Measurements from ENCODE around the gene CPB2. TPM values are rescaled to one million over a fixed set of nuclear protein-coding genes. Genes with fewer than 3 reads are reported as not detected.
A peak's percentile ranks its signal among the peaks of the same experiment; 100 is the strongest.

CPB2 gene
- total and polyA plus RNA-seq, 4 donors, result not detected

- Histone ChIP-seq H3K9me3 (ENCODE audit: control insufficient read depth, low read length) (no peaks in the 10 kb centered on the region), H3K4me3 (ENCODE audit: low read length in 2 of 2) (no peak overlapping the region), H3K36me3 (ENCODE audit: control insufficient read depth in 1 of 2, insufficient read depth in 2 of 2, low read length in 1 of 2) (no peaks in the 10 kb centered on the region), H3K27me3 (ENCODE audit: control insufficient read depth in 1 of 2, insufficient read depth in 2 of 2, low read length in 1 of 2) (no peaks in the 10 kb centered on the region), H3K27ac (ENCODE audit: low read depth in 1 of 2, low read length in 2 of 2) (no peak overlapping the region), H3K4me1 (ENCODE audit: control insufficient read depth in 1 of 2, insufficient read depth in 2 of 2, low read length in 2 of 2) (no peaks in the 10 kb centered on the region)
- ATAC-seq (ENCODE audit: low FRiP score) (no peak), DNase-seq (no peak)
- 66 to 74% methylated on average over 3 of the region's 3 CpGs for WGBS, 2 donors
- intact Hi-C loops (cut with DNase I), result no loop called here
These were observed 25.3 kb upstream of the CPB2 start for GRCh38 chr13:46129955-46130618.

- ATAC-seq (ENCODE audit: low FRiP score), result no peak
- H3K36me3 ChIP-seq (ENCODE audit: control insufficient read depth in 1 of 2, insufficient read depth in 2 of 2, low read length in 1 of 2), result no peaks in the 10 kb centered on the region
- intact Hi-C loops (cut with DNase I), result no loop called here
- no peak overlapping the region for H3K27ac ChIP-seq (ENCODE audit: low read depth in 1 of 2, low read length in 2 of 2)
- no peaks in the 10 kb centered on the region for H3K27me3 ChIP-seq (ENCODE audit: control insufficient read depth in 1 of 2, insufficient read depth in 2 of 2, low read length in 1 of 2)
- H3K4me1 ChIP-seq (ENCODE audit: control insufficient read depth in 1 of 2, insufficient read depth in 2 of 2, low read length in 2 of 2), result no peaks in the 10 kb centered on the region
- DNase-seq, result no peak
- no peak overlapping the region for H3K4me3 ChIP-seq (ENCODE audit: low read length in 2 of 2)
- no peaks in the 10 kb centered on the region for H3K9me3 ChIP-seq (ENCODE audit: control insufficient read depth, low read length)
- WGBS, 2 donors, result 86 to 91% methylated on average over 2 of the region's 2 CpGs
These were observed 24.3 kb upstream of the CPB2 start for GRCh38 chr13:46129124-46129523.

- Histone ChIP-seq H3K27me3 (ENCODE audit: control insufficient read depth in 1 of 2, insufficient read depth in 2 of 2, low read length in 1 of 2) (no peaks in the 10 kb centered on the region), H3K9me3 (ENCODE audit: control insufficient read depth, low read length) (no peaks in the 10 kb centered on the region), H3K27ac (ENCODE audit: low read depth in 1 of 2, low read length in 2 of 2) (no peak overlapping the region), H3K36me3 (ENCODE audit: control insufficient read depth in 1 of 2, insufficient read depth in 2 of 2, low read length in 1 of 2) (no peaks in the 10 kb centered on the region), H3K4me1 (ENCODE audit: control insufficient read depth in 1 of 2, insufficient read depth in 2 of 2, low read length in 2 of 2) (no peaks in the 10 kb centered on the region), H3K4me3 (ENCODE audit: low read length in 2 of 2) (no peak overlapping the region)
- WGBS, 2 donors, result 78 to 83% methylated on average over 7 of the region's 7 CpGs
- intact Hi-C loops (cut with DNase I), result no loop called here
- no peak for ATAC-seq (ENCODE audit: low FRiP score)
- DNase-seq, result no peak
These were observed 22.7 kb upstream of the CPB2 start for GRCh38 chr13:46127358-46128023.

GRCh38 chr13:46126552-46127357, 21.9 kb upstream of the CPB2 start:
- Histone ChIP-seq H3K36me3 (ENCODE audit: control insufficient read depth in 1 of 2, insufficient read depth in 2 of 2, low read length in 1 of 2) (no peaks in the 10 kb centered on the region), H3K4me1 (ENCODE audit: control insufficient read depth in 1 of 2, insufficient read depth in 2 of 2, low read length in 2 of 2) (no peaks in the 10 kb centered on the region), H3K9me3 (ENCODE audit: control insufficient read depth, low read length) (no peaks in the 10 kb centered on the region), H3K4me3 (ENCODE audit: low read length in 2 of 2) (no peak overlapping the region), H3K27ac (ENCODE audit: low read depth in 1 of 2, low read length in 2 of 2) (no peak overlapping the region), H3K27me3 (ENCODE audit: control insufficient read depth in 1 of 2, insufficient read depth in 2 of 2, low read length in 1 of 2) (no peaks in the 10 kb centered on the region)
- intact Hi-C loops (cut with DNase I), result no loop called here
- WGBS, 2 donors, result 47 to 49% methylated on average over 6 of the region's 6 CpGs
- peak; percentile 71 for ATAC-seq (ENCODE audit: low FRiP score)
- peak; percentile 56 to 79 for DNase-seq

GRCh38 chr13:46126056-46126455, 21.2 kb upstream of the CPB2 start:
- 35 to 37% methylated on average over 2 of the region's 2 CpGs for WGBS, 2 donors
- intact Hi-C loops (cut with DNase I), result no loop called here
- no peak overlapping the region for H3K4me3 ChIP-seq (ENCODE audit: low read length in 2 of 2)
- ATAC-seq (ENCODE audit: low FRiP score) (no peak), DNase-seq (no peak)
- no peak overlapping the region for H3K27ac ChIP-seq (ENCODE audit: low read depth in 1 of 2, low read length in 2 of 2)
- no peaks in the 10 kb centered on the region for H3K9me3 ChIP-seq (ENCODE audit: control insufficient read depth, low read length)
- no peaks in the 10 kb centered on the region for H3K4me1 ChIP-seq (ENCODE audit: control insufficient read depth in 1 of 2, insufficient read depth in 2 of 2, low read length in 2 of 2)
- no peaks in the 10 kb centered on the region for H3K36me3 ChIP-seq (ENCODE audit: control insufficient read depth in 1 of 2, insufficient read depth in 2 of 2, low read length in 1 of 2)
- H3K27me3 ChIP-seq (ENCODE audit: control insufficient read depth in 1 of 2, insufficient read depth in 2 of 2, low read length in 1 of 2), result no peaks in the 10 kb centered on the region

GRCh38 chr13:46124967-46125933, 20.4 kb upstream of the CPB2 start:
- no peak overlapping the region for H3K27ac ChIP-seq (ENCODE audit: low read depth in 1 of 2, low read length in 2 of 2)
- DNase-seq (no peak), ATAC-seq (ENCODE audit: low FRiP score) (no peak)
- H3K4me1 ChIP-seq (ENCODE audit: control insufficient read depth in 1 of 2, insufficient read depth in 2 of 2, low read length in 2 of 2), result no peaks in the 10 kb centered on the region
- no peaks in the 10 kb centered on the region for H3K27me3 ChIP-seq (ENCODE audit: control insufficient read depth in 1 of 2, insufficient read depth in 2 of 2, low read length in 1 of 2)
- no peak overlapping the region for H3K4me3 ChIP-seq (ENCODE audit: low read length in 2 of 2)
- intact Hi-C loops (cut with DNase I), result no loop called here
- 37 to 40% methylated on average over 11 of the region's 11 CpGs for WGBS, 2 donors
- H3K9me3 ChIP-seq (ENCODE audit: control insufficient read depth, low read length), result no peaks in the 10 kb centered on the region
- H3K36me3 ChIP-seq (ENCODE audit: control insufficient read depth in 1 of 2, insufficient read depth in 2 of 2, low read length in 1 of 2), result no peaks in the 10 kb centered on the region

GRCh38 chr13:46124531-46124966, 19.7 kb upstream of the CPB2 start:
- DNase-seq (peak in 1 of 2 donors; percentile 70), ATAC-seq (ENCODE audit: low FRiP score) (no peak)
- no peak overlapping the region for H3K4me3 ChIP-seq (ENCODE audit: low read length in 2 of 2)
- H3K27ac ChIP-seq (ENCODE audit: low read depth in 1 of 2, low read length in 2 of 2), result no peak overlapping the region
- H3K4me1 ChIP-seq (ENCODE audit: control insufficient read depth in 1 of 2, insufficient read depth in 2 of 2, low read length in 2 of 2), result no peaks in the 10 kb centered on the region
- no peaks in the 10 kb centered on the region for H3K36me3 ChIP-seq (ENCODE audit: control insufficient read depth in 1 of 2, insufficient read depth in 2 of 2, low read length in 1 of 2)
- intact Hi-C loops (cut with DNase I), result no loop called here
- no peaks in the 10 kb centered on the region for H3K9me3 ChIP-seq (ENCODE audit: control insufficient read depth, low read length)
- H3K27me3 ChIP-seq (ENCODE audit: control insufficient read depth in 1 of 2, insufficient read depth in 2 of 2, low read length in 1 of 2), result no peaks in the 10 kb centered on the region
- 83 to 88% methylated on average over 10 of the region's 10 CpGs for WGBS, 2 donors

GRCh38 chr13:46122304-46122703, 17.5 kb upstream of the CPB2 start:
- Histone ChIP-seq H3K27ac (ENCODE audit: low read depth in 1 of 2, low read length in 2 of 2) (no peak overlapping the region), H3K9me3 (ENCODE audit: control insufficient read depth, low read length) (no peaks in the 10 kb centered on the region), H3K36me3 (ENCODE audit: control insufficient read depth in 1 of 2, insufficient read depth in 2 of 2, low read length in 1 of 2) (no peaks in the 10 kb centered on the region), H3K4me1 (ENCODE audit: control insufficient read depth in 1 of 2, insufficient read depth in 2 of 2, low read length in 2 of 2) (no peaks in the 10 kb centered on the region), H3K27me3 (ENCODE audit: control insufficient read depth in 1 of 2, insufficient read depth in 2 of 2, low read length in 1 of 2) (no peaks in the 10 kb centered on the region), H3K4me3 (ENCODE audit: low read length in 2 of 2) (no peak overlapping the region)
- intact Hi-C loops (cut with DNase I), result no loop called here
- ATAC-seq (ENCODE audit: low FRiP score) (no peak), DNase-seq (no peak)
- 81 to 83% methylated on average over 7 of the region's 7 CpGs for WGBS, 2 donors
